Liver (tissue), 3 donors: ENCODE results near the gene TNFSF8.

Source experiments
- EGR1 ChIP-seq, 2 donors: IDR thresholded peaks; 2 replicates each; pipeline ENCODE4 v1.6.1; 2016 to 2018; ENCODE audit warnings: antibody characterized with exemption in 2 of 2, low read depth in 2 of 2
- GABPA ChIP-seq, 2 donors: IDR thresholded peaks in 1 of 2; conservative IDR thresholded peaks in 1 of 2; 2 replicates each; pipeline ENCODE4 v1.6.1; 2016; ENCODE audit warnings: antibody characterized with exemption in 2 of 2, mild to moderate bottlenecking in 1 of 2, moderate library complexity in 1 of 2
- RAD21 ChIP-seq, 2 donors: IDR thresholded peaks; 2 replicates each; pipeline ENCODE4 v1.6.1; 2016; ENCODE audit warnings: antibody characterized with exemption in 2 of 2, mild to moderate bottlenecking in 2 of 2
- REST ChIP-seq: IDR thresholded peaks from 2 replicates; pipeline ENCODE4 v1.6.1; 2016; ENCODE audit warnings: antibody characterized with exemption, mild to moderate bottlenecking
- TF ChIP-seq, protein P1 (sequence below): fragments of 150-350 bp; IDR thresholded peaks from 2 replicates; pipeline ENCODE4 v1.5.1; 2017; ENCODE audit warnings: improper control_type of control experiment, low read depth, low read length; ENCODE audit not compliant: missing input control
- donor health status: healthy.
- donor health status: healthy.

GRCh38 chr9:114911167-114911821 lies 19.1 kb downstream of the TNFSF8 start:
- TF ChIP-seq, protein P1, sequence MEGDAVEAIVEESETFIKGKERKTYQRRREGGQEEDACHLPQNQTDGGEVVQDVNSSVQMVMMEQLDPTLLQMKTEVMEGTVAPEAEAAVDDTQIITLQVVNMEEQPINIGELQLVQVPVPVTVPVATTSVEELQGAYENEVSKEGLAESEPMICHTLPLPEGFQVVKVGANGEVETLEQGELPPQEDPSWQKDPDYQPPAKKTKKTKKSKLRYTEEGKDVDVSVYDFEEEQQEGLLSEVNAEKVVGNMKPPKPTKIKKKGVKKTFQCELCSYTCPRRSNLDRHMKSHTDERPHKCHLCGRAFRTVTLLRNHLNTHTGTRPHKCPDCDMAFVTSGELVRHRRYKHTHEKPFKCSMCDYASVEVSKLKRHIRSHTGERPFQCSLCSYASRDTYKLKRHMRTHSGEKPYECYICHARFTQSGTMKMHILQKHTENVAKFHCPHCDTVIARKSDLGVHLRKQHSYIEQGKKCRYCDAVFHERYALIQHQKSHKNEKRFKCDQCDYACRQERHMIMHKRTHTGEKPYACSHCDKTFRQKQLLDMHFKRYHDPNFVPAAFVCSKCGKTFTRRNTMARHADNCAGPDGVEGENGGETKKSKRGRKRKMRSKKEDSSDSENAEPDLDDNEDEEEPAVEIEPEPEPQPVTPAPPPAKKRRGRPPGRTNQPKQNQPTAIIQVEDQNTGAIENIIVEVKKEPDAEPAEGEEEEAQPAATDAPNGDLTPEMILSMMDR = peak; percentile 81
- TF ChIP-seq EGR1 (IDR thresholded peaks at IDR 0.05; ENCODE audit: low read depth in 2 of 2) (no peak), REST (no peak), GABPA (IDR thresholded peaks at IDR 0.05 in 1 of 2, conservative IDR thresholded peaks at IDR 0.05 in 1 of 2) (no peak), RAD21 (IDR thresholded peaks at IDR 0.05) (peak; percentile 98)
